Hematopoietic multipotent progenitor cell treated with erythropoietin and hydrocortisone succinate and interleukin-3 and kit ligand, for 15 days (in vitro differentiated cells): ENCODE data around the gene DIPK2A.

ENCODE experiments used
- DNase-seq: peaks from one replicate; pipeline ENCODE4 v3.0.0-alpha.2; 2015; ENCODE audit warnings: low spot score

The DIPK2A gene

DNA sequence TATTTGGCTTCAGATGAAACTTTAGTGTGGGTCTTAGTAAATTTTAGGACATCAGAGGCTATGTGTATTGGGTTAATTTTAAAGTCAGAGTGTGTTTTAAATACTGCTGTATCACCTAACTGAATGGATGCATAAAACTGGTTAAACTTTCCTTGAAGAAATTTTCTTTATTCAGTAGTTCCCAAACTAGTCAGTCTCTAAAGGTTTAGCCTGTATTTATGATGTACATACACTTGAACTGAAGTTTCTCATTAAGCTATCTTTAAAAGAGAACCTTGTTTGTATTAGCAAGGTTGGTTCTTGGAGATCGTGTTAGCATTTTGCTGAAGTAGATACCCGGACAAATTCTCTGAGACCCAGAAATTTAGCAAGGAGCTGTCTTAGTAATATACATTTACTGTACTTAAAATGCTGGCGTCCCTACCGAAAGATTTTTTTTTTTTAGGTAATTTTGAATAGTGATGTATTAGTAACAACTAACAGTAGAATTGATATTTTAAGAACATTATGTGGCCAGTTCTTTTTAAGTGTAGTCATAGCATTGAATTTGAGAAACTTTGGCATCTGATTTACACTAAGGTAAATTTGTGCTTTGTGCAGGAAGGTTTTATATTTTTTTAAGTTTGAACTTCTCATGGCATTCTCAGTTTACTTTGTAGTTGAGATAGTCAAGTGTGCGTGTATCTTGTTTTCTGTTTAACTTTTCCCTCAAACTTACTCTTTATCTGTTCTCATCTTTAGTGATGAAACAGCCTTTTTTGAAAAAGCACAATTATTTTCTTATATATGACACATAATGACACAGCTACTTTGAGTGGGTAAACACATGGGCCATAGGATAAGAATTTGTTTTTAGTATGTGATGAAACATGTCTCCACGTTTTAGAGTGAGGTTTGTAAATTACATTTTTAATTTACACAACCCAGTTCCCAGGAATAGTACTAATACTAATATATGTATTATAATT lies 2.9 kb downstream of the DIPK2A start:
- DNase-seq: peak; percentile 91

DNA sequence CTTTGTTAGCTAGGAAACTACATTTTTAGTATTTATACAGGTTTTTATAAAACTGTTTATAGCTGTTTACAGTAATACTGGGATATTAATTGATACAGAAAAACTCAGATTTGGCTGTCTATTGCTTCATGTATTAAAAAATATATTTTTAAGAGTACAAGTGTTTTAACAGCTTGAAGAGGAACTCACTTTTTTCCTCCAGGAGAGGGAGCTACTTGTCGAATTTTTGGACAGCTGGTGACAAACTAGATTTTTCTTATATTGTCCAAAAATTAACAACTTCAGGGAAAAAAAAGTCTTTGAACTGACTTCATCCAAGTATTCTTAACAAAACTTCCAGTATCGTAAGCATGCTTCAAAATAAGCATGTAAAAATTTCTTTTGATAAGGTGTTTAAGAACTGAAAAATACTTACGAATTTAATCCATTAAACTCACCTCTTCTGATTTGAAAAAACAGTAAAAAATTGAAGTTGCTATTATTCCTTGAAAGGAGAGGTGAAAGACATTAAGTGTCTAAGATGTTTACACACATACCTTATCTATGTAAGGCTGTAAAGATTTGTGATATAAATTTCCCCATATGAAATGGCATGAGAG lies 4.0 kb downstream of the DIPK2A start:
- DNase-seq: peak; percentile 83

DNA sequence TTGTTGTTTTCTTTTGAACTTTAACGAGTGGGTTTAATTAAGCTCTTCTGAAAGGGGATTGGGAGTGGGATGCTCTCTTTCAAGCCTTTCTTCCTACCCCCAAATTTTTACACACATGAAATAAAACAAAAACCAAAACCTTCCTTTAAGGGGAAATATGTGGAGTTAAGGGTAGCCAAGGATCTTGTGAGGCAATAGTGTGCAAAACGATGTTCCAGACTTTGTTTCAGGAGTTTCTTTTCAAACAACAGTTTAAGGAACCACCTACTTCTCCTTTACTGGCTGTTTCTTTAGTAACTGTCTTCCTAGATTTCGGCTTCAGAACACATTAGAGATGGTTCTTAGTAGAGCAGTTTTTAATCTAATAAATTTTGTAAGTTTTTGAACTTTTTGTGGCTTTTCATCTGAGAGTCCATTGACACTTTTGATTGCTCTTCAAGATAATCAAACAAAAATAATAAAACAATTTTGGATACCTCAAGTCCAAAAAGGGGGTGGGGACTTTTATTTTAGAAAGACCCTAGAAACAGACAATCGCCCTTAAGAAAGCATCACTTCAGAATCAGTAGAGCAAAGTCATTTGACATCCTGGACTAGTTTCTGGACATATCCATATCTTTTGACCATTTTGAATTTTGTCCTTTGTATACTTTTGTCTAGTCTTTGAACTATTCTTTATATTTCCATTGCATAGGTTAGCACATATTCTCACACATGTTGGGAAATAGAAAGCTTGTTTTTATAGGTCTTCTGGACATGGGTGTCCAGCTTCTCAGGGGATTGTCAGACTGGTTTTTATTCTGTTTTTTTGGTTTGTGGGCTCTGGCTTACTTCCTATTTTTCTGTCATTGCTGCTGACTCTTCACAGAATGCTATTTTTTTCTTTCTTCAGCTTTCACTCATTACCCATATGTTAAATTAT lies 6.0 kb downstream of the DIPK2A start:
- DNase-seq: peak; percentile 34

DNA sequence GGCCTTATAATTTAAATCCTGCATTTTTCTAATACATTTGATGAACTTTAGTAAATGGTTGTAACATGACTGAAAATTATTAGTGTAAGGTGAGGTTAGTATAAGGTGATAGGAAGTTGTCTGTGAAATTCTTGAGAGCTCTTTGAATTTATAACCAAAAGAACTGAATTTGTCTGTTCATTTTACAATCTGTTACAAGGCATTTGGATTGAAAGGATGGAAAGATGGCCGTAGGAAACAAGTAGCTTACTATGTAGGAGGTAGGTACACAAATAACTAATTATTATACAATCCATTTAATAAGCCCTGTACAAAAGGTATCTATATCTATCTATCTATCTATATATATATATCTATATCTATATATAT lies 6.6 kb downstream of the DIPK2A start:
- DNase-seq: no peak

DNA sequence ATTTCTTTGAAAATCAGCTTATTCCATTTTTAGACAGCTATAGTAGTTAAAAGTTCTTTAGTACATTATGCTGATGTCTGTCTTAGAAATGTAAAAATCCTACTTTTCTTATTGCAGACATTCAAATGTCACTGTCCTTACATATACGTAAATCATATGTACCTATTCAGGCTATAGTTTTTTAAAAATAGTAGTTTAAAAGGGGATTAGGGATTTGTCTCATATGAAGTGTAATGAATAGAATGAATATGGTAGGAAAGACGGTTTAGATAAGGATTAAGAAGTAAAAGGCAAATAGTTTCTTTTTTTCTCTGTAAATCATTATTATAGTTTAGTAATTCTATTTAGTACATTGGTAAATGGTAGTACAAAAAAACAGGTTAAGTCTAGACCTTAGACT lies 7.4 kb downstream of the DIPK2A start:
- no peak for DNase-seq

DNA sequence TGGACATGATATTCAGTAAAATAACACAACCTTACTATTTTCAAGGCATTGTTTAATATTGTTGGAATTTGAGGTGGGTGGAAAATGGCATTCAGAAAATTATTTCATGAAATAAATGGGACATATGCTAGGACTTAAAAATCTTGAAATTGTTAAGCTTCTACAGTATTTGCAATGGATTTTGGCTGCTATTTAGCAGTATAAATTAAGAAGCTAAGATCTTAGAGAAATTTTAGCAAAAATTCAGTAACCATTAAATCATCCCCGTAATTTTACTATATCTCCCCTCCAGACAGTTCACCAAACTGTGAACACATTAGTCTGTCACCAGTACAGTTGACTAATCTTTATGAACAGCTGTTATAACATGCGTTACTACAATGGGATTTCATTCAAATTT lies 8.2 kb downstream of the DIPK2A start:
- DNase-seq: no peak

DNA sequence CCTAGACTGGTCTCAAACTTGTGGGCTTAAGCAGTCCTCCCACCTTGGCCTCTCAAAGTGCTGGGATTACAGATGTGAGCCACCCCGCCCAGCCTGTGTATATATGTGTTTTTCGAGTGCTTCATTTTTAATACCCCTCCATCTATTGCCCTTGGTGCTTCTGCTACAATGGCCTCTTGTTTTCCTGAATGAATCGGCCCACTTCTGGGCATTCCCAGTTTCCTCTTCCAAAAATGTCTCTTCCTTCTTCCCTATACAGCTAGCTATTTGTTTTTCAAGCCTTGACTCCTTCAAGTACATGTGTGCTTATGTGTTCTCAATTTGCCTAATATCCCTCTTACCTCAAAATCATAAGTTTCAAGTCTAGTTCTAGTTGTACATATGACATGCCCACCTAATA lies 16.7 kb downstream of the DIPK2A start:
- DNase-seq: no peak

DNA sequence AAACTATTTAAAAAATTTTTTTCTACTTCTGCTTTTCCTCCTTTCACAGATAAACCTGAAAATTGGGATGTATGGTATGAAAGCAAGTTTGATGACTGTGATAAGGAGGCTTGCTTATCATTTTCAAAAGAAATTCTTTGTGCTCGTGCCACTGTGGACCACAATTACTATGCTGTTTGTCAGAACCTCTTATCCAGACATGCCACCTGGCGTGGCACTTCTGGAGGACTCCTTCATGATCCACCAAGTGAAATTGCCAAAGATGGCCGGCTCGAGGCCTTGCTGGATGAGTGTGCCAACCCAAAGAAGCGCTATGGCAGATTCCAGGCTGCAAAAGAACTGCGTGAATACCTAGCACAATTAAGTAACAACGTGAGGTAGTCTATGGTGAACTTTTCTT lies 17.8 kb downstream of the DIPK2A start:
- DNase-seq: peak; percentile 29

DNA sequence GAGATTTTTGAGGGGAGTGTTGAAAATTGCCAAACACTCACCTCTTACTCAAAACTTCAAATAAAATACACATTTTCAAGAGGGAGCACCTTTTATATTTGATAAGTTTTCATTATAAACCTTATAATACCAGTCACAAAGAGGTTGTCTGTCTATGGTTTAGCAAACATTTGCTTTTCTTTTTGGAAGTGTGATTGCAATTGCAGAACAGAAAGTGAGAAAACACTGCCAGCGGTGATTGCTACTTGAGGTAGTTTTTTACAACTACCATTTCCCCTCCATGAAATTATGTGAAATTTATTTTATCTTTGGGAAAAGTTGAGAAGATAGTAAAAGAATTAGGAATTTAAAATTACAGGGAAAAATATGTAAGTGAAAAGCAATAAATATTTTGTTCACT lies 20.1 kb downstream of the DIPK2A start:
- DNase-seq: no peak

DNA sequence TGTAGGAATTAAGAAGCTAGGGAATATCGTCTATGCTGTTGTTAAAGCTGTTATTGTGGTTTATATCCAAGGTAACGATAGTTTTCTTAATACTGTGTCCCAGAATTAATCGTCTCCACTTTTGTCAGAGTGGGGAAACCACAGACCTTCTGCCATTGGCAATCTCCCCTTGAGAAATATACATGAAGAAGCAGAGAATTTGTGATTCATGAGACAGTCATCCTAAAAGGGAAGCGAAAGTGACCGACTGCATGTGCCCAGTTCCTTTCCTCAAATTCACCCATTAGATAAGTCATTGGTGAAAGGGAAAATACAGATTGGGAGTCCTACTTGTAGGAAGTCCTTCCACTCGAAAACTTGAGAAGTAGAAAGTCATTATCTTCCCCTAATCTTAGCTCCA lies 26.6 kb downstream of the DIPK2A start:
- DNase-seq: no peak

DNA sequence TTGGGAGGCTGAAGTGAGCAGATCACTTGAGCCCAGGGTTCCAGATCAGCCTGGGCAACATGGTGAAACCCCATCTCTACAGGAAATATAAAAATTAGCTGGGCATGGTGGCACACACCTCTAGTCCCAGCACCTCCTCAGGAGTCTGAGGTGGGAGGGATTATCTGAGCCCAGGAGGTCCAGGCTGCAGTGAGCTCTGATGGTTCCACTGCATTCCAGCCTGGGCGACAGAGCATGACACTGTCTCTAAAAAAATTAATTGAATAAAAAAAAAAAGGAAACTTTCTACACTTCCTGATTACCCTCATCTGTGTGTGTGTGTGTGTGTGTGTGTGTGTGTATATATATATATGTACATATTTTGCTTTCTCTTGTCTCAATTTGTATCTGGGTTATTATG lies 31.4 kb downstream of the DIPK2A start:
- DNase-seq: no peak

DNA sequence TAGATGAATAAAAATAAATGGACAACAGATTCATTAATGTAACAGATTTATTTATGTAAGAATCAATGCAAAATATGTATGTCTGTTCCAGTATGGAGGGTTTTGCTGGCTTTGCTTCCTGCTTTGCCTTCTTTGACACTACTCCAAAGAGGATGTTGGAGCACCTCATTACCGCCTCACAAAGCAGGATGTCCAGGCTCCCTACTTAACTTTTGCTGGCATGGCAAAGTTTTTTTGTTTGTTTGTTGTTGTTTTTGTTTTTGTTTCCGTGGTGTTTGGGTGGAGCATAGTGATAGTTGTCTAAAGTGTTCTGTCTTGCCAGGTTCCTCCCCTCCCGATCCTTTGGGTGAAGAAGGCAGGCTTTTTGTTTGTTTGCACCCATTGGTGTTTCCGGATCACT lies 38.7 kb downstream of the DIPK2A start:
- DNase-seq: no peak

DNA sequence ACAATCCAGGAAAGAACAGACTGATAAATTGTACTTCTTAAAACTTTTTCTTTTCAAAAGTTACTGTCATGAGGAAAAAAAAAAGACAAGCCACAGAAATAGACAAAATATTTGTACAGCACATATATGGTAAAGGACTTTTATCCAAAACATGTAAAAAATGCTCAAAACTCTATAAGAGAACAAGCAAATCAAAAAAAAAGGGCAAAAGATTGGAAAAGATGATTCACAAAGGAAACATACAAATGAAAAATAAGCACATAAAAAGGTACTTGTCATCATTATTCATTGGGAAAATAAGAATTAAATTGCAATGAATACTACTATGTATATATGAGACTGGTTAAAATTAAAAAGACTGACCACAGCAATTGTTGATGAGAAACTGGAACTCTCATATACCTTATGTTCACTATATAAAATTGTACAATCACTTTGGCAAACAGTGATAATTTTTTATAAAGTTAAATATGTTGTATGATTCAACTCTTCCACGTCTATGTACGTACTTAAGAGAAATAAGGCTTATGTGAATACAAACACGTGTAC lies 39.7 kb downstream of the DIPK2A start:
- no peak for DNase-seq

DNA sequence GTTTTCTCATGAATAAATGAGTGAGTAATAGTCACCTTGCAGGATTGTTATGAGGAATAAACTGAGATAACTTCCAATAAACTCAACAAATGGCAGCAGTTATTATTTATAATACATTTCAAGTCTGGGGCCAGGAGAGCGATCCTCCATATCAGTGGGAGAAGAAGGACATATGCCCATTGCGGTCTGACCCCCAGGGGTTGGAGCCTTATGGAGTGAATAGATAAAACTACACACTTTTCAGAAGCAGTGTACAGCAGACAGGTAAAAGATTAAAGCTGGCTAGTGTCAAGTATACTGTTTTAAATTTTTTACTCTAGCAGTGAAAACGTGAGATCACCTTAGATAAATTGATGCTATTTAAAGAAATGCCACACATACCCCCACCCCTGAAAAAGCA lies 43.5 kb downstream of the DIPK2A start:
- DNase-seq: no peak

DNA sequence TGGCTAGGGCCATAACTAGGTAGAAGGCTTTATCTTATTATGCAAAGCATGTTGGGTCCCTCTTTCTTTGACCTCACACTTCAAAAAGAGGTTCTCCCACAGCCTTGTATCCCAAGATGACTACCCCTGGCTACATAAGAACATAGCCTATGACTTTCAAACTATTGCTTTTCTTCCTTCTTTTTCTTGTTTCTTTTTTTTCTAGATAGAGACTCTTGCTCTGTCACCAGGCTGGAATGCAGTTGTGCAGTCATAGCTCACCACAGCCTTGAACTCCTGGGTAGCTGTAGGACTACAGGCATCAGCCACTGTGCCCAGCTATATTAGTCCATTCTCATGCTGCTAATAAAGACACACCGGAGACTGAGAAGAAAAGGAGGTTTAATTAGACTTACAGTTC lies 47.2 kb downstream of the DIPK2A start:
- DNase-seq: no peak
